HG03354 (cell line): ENCODE measurements around the gene CCDC6.
A peak's percentile ranks its signal among the peaks of the same experiment; 100 is the strongest.
"Not testable (repeated sequence)": the region's sequence is repeated elsewhere in the genome, so short reads cannot be mapped to it uniquely, and the experiment has no call there.

Source experiments
- ATAC-seq: cut with Tn5 transposase; IDR thresholded peaks from one replicate; pipeline ENCODE4 v1.9.1; 2021; ENCODE audit warnings: mild to moderate bottlenecking; ENCODE audit not compliant: unreplicated experiment, poor library complexity, severe bottlenecking

The CCDC6 gene

GRCh38 chr10:59906417-59907202 is at the start of gene CCDC6:
Gene CCDC6, minus strand, starts transcription at chr10:59906556. Its CDS starts 132 bp downstream, at chr10:59906424.
- peak; percentile 90 for ATAC-seq

GRCh38 chr10:59954296-59954695 is 47.9 kb upstream of the CCDC6 start:
- no peak for ATAC-seq

- ATAC-seq: not testable (repeated sequence)
These were observed 47.4 kb upstream of the CCDC6 start for GRCh38 chr10:59953711-59954110.

- ATAC-seq: no peak
These were observed 43.7 kb upstream of the CCDC6 start for GRCh38 chr10:59950105-59950504.

GRCh38 chr10:59949608-59950007 is 43.3 kb upstream of the CCDC6 start:
- ATAC-seq: no peak

GRCh38 chr10:59945991-59946390 is 39.6 kb upstream of the CCDC6 start:
- ATAC-seq: no peak

GRCh38 chr10:59945590-59945989 is 39.2 kb upstream of the CCDC6 start:
- ATAC-seq: no peak

GRCh38 chr10:59944339-59944935 is 38.1 kb upstream of the CCDC6 start:
- no peak for ATAC-seq

- no peak for ATAC-seq
These were observed 36.2 kb upstream of the CCDC6 start for GRCh38 chr10:59942556-59942955.

- no peak for ATAC-seq
These were observed 31.4 kb upstream of the CCDC6 start for GRCh38 chr10:59937720-59938119.

- no peak for ATAC-seq
These were observed 28.3 kb upstream of the CCDC6 start for GRCh38 chr10:59934701-59935100.

- not testable (repeated sequence) for ATAC-seq
These were observed 24.6 kb upstream of the CCDC6 start for GRCh38 chr10:59930788-59931521.

GRCh38 chr10:59926086-59926485 is 19.7 kb upstream of the CCDC6 start:
- ATAC-seq: no peak

- no peak for ATAC-seq
These were observed 16.6 kb upstream of the CCDC6 start for GRCh38 chr10:59922907-59923306.

GRCh38 chr10:59917922-59918321 is 11.6 kb upstream of the CCDC6 start:
- ATAC-seq: no peak

- ATAC-seq: no peak
These were observed 7.3 kb upstream of the CCDC6 start for GRCh38 chr10:59913547-59914237.

- no peak for ATAC-seq
These were observed 4.5 kb upstream of the CCDC6 start for GRCh38 chr10:59910867-59911266.

- ATAC-seq: no peak
These were observed 3.5 kb upstream of the CCDC6 start for GRCh38 chr10:59909815-59910214.

- no peak for ATAC-seq
These were observed 2.4 kb upstream of the CCDC6 start for GRCh38 chr10:59908808-59909143.
